HCT116 (cell line): ENCODE measurements around the gene AGAP1. TPM values are rescaled to one million over a fixed set of nuclear protein-coding genes. Genes with fewer than 3 reads are reported as not detected.

Experiments
- ATAC-seq: fragments of 200-7000 bp; cut with Tn5 transposase; 2 replicates; pipeline ENCODE4 v1.9.1; 2020; ENCODE audit warnings: mild to moderate bottlenecking, moderate library complexity
- BruUV-seq: library from RNA; stranded (reverse); fragments of 400-500 nt; replicated peaks from 2 replicates; lab custom pipeline; 2021; lab: Mats Ljungman, UMichigan
- CTCF ChIA-PET: fragments of 300-600 bp; sonication (Branson Sonifier 250); formaldehyde crosslinking; loops from one replicate; lab custom pipeline; 2021; ENCODE audit warnings: antibody characterized with exemption; lab: Charles Lee
- POLR2A ChIA-PET: fragments of 300-600, 350-600 bp; sonication (Branson Sonifier 250); formaldehyde crosslinking; loops from one replicate; lab custom pipeline; 2021; ENCODE audit warnings: antibody characterized with exemption; lab: Charles Lee
- RAD21 ChIA-PET, 2 experiments: fragments of 300-600 bp; sonication (Branson Sonifier 250); formaldehyde crosslinking; loops; one replicate each; lab custom pipeline; 2023; ENCODE audit warnings: low total read pairs in 2 of 2; ENCODE audit not compliant: uncharacterized antibody in 2 of 2, unreplicated experiment in 2 of 2, low non-redundant PET in 1 of 2; lab: Charles Lee
- DNase-seq: peaks from one replicate; pipeline ENCODE4 v3.0.0-alpha.2; 2010; ENCODE audit warnings: low read depth, low spot score
- H2AFZ ChIP-seq: fragments of 200-600 bp; shearing (Covaris generic), sonication (generic); 2 replicates; pipeline ENCODE4 v1.6.1; 2017; ENCODE audit warnings: low read depth, mixed run types, mixed read lengths, antibody characterized with exemption, low read length; ENCODE audit not compliant: poor library complexity, severe bottlenecking
- H3K27ac ChIP-seq: 2 replicates; pipeline ENCODE4 v1.5.1; 2012; ENCODE audit warnings: low read depth, low read length
- H3K27me3 ChIP-seq: fragments of 200-600 bp; sonication (generic); 2 replicates; pipeline ENCODE4 v1.6.1; 2016; ENCODE audit warnings: mixed run types, low read length, mixed read lengths; ENCODE audit not compliant: insufficient read depth
- H3K36me3 ChIP-seq, 2 experiments: fragments of 200-500 bp in 1 of 2; fragments of 200-600 bp in 1 of 2; sonication (Bioruptor generic) in 1 of 2; sonication (generic) in 1 of 2; 2 replicates each; pipeline versions ENCODE4 v1.5.1 to v1.6.1; 2014 to 2016; ENCODE audit warnings: low read length in 2 of 2, inconsistent platforms in 1 of 2, mixed read lengths in 1 of 2, mixed run types in 1 of 2; ENCODE audit not compliant: insufficient read depth in 2 of 2, control insufficient read depth in 1 of 2
- H3K4me1 ChIP-seq, 2 experiments: fragments of 200-600 bp in 1 of 2; sonication (generic) in 1 of 2; 2 replicates each; pipeline versions ENCODE4 v1.5.1 to v1.6.1; 2012 to 2017; ENCODE audit warnings: low read length in 2 of 2, inconsistent platforms in 1 of 2, mild to moderate bottlenecking in 1 of 2, mixed read lengths in 1 of 2, mixed run types in 1 of 2, moderate library complexity in 1 of 2; ENCODE audit not compliant: insufficient read depth in 2 of 2, control insufficient read depth in 1 of 2
- H3K4me2 ChIP-seq: fragments of 200-600 bp; sonication (generic); 2 replicates; pipeline ENCODE4 v1.6.1; 2017; ENCODE audit warnings: mixed run types, low read length, mixed read lengths
- H3K4me3 ChIP-seq, 2 experiments: fragments of 200-600 bp in 1 of 2; sonication (generic) in 1 of 2; replicated peaks in 1 of 2; 2 replicates each; pipeline ENCODE4 v1.5.1; 2011 to 2016; ENCODE audit warnings: low read length in 2 of 2, control low read depth in 1 of 2, low read depth in 1 of 2, mild to moderate bottlenecking in 1 of 2, mixed read lengths in 1 of 2, mixed run types in 1 of 2
- H3K79me2 ChIP-seq: fragments of 200-600 bp; sonication (generic); 2 replicates; pipeline ENCODE4 v1.6.1; 2017; ENCODE audit warnings: mild to moderate bottlenecking, mixed run types, low read length, moderate library complexity, mixed read lengths; ENCODE audit not compliant: insufficient read depth
- H3K9ac ChIP-seq: fragments of 200-600 bp; sonication (generic); 2 replicates; pipeline ENCODE4 v1.6.1; 2016; ENCODE audit warnings: low read length, mixed read lengths
- H3K9me2 ChIP-seq: fragments of 200-600 bp; sonication (generic), shearing (Covaris generic); 2 replicates; pipeline ENCODE4 v1.6.1; 2017; ENCODE audit warnings: mixed run types, mild to moderate bottlenecking, moderate library complexity; ENCODE audit not compliant: insufficient read depth
- H3K9me3 ChIP-seq, 2 experiments: fragments of 200-500 bp in 1 of 2; fragments of 200-600 bp in 1 of 2; sonication (Bioruptor generic) in 1 of 2; sonication (generic) in 1 of 2; 2 replicates each; pipeline ENCODE4 v1.6.1; 2014 to 2017; ENCODE audit warnings: low read length in 2 of 2, mixed read lengths in 2 of 2, inconsistent platforms in 1 of 2, low read depth in 1 of 2, mild to moderate bottlenecking in 1 of 2, mixed run types in 1 of 2, moderate library complexity in 1 of 2; ENCODE audit not compliant: control insufficient read depth in 1 of 2, insufficient read depth in 1 of 2
- H4K20me1 ChIP-seq: fragments of 200-600 bp; sonication (generic), shearing (Covaris generic); 2 replicates; pipeline ENCODE4 v1.6.1; 2017; ENCODE audit warnings: mixed run types, mild to moderate bottlenecking, moderate library complexity; ENCODE audit not compliant: insufficient read depth
- EZH2 ChIP-seq: fragments of 200-600 bp; sonication (generic); IDR thresholded peaks from 2 replicates; pipeline ENCODE4 v1.6.1; 2017; ENCODE audit warnings: antibody characterized with exemption, mixed run types
- EZH2phosphoT487 ChIP-seq: fragments of 200-600 bp; IDR thresholded peaks from 2 replicates; pipeline ENCODE4 v1.6.1; 2018; ENCODE audit warnings: antibody characterized with exemption, borderline replicate concordance
- POLR2AphosphoS5 ChIP-seq: IDR thresholded peaks from 2 replicates; pipeline ENCODE4 v1.6.1; 2011; ENCODE audit warnings: mild to moderate bottlenecking, low read depth, low read length, moderate library complexity
- RAD21 ChIP-seq: IDR thresholded peaks from 2 replicates; pipeline ENCODE4 v1.6.1; 2012; ENCODE audit warnings: low read depth, mild to moderate bottlenecking
- SP1 ChIP-seq: IDR thresholded peaks from 2 replicates; pipeline ENCODE4 v1.6.1; 2012; ENCODE audit warnings: low read depth
- TCF7L2 ChIP-seq: IDR thresholded peaks from 2 replicates; pipeline ENCODE4 v1.7.0; 2011; ENCODE audit warnings: borderline replicate concordance, inconsistent platforms; ENCODE audit not compliant: insufficient read depth, insufficient read length; ENCODE audit errors: extremely low read depth
- ZFX ChIP-seq: fragments of 450-650 bp; IDR thresholded peaks from 2 replicates; pipeline ENCODE4 v1.6.1; 2017
- intact Hi-C: fragments of 100-400 bp; cut with micrococcal nuclease; formaldehyde crosslinking; loops from 2 replicates; pipeline ENCODE4 v1.10.0; 2022
- total RNA-seq: library from RNA; stranded (reverse); gene quantifications from one replicate; pipeline ENCODE4 v1.2.1, GENCODE V29; 2021; ENCODE audit not compliant: unreplicated experiment
- TF ChIP-seq, protein P1 (sequence below), 3 experiments: fragments of 200-600 bp in 1 of 3; sonication (generic) in 1 of 3; IDR thresholded peaks in 2 of 3; conservative IDR thresholded peaks in 1 of 3; 2 replicates each; pipeline ENCODE4 v1.5.1; 2012 to 2017; ENCODE audit warnings: low read depth in 2 of 3, low read length in 2 of 3, antibody characterized with exemption in 1 of 3, borderline replicate concordance in 1 of 3, control low read depth in 1 of 3, mild to moderate bottlenecking in 1 of 3, mixed read lengths in 1 of 3, mixed run types in 1 of 3, moderate library complexity in 1 of 3; ENCODE audit not compliant: insufficient read depth in 1 of 3

Gene AGAP1
- total RNA-seq, 1 experiment from 2014 or later: 43.8 TPM

DNA sequence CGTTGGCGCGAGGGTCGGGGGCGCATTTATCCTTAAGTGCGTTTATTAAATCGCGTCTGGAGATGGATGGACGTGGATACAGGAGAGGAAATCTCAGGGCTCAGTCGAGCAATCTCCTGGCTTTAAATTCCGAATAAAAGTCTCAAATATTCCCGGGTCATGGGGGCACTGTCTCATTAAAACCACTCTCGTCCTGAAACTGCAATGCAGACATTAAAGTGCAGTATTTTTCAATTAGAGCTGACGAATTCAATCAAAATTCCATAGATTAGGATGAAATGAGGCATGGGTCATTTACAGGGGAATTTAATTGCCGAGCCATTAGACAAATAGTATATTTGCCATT, 685.0 kb downstream of the AGAP1 start:
- Histone ChIP-seq H3K27ac (no peak overlapping the region), H3K4me1 (peaks cover 15 to 59% of the 10 kb centered on the region in 2 experiments), H3K4me2 (no peak overlapping the region), H4K20me1 (no peaks in the 10 kb centered on the region; the same call in 1 of the 2 replicates), H3K9ac (no peak overlapping the region), H3K27me3 (no peaks in the 10 kb centered on the region), H2AFZ (no peak overlapping the region), H3K9me3 (no peaks in the 10 kb centered on the region), H3K36me3 (no peaks in the 10 kb centered on the region), H3K4me3 (no peak overlapping the region), H3K9me2 (no peaks in the 10 kb centered on the region), H3K79me2 (peaks cover 32% of the 10 kb centered on the region)
- ChIA-PET POLR2A (no interaction called here), CTCF (interaction anchor here (0.6 to 8.8 kb wide), 8 partner anchors 9 to 413 kb away, joined by 3 to 112 read pairs (median 9); partner anchors contain the start of gene GBX2), RAD21 (interaction anchor here (0.6 kb wide), 2 partner anchors 229 to 371 kb away, joined by 3 to 6 read pairs; no protein-coding TSS in a partner anchor)
- DNase-seq (no peak), ATAC-seq (no peak)
- TF ChIP-seq EZH2: no peak
- no peak for TF ChIP-seq SP1
- no peak for TF ChIP-seq EZH2phosphoT487
- TF ChIP-seq, protein P1, sequence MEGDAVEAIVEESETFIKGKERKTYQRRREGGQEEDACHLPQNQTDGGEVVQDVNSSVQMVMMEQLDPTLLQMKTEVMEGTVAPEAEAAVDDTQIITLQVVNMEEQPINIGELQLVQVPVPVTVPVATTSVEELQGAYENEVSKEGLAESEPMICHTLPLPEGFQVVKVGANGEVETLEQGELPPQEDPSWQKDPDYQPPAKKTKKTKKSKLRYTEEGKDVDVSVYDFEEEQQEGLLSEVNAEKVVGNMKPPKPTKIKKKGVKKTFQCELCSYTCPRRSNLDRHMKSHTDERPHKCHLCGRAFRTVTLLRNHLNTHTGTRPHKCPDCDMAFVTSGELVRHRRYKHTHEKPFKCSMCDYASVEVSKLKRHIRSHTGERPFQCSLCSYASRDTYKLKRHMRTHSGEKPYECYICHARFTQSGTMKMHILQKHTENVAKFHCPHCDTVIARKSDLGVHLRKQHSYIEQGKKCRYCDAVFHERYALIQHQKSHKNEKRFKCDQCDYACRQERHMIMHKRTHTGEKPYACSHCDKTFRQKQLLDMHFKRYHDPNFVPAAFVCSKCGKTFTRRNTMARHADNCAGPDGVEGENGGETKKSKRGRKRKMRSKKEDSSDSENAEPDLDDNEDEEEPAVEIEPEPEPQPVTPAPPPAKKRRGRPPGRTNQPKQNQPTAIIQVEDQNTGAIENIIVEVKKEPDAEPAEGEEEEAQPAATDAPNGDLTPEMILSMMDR (IDR thresholded peaks at IDR 0.05 in 2 of 3, conservative IDR thresholded peaks at IDR 0.05 in 1 of 3; ENCODE audit: borderline replicate concordance in 1 of 3, insufficient read depth in 1 of 3, low read depth in 2 of 3, low read length in 2 of 3): no peak
- TF ChIP-seq POLR2AphosphoS5: no peak
- no peak for TF ChIP-seq ZFX
- no peak for TF ChIP-seq TCF7L2
- no peak for TF ChIP-seq RAD21
- intact Hi-C loops: loop anchor here (5.0 kb wide), 1 partner anchor 102 kb away; no protein-coding TSS in a partner anchor
- no TSS peak for BruUV-seq
